Cardiac fibroblast (primary cell): Measurements from ENCODE around the gene SEC24B.
A peak's percentile ranks its signal among the peaks of the same experiment; 100 is the strongest.
"Not testable (repeated sequence)": the region's sequence is repeated elsewhere in the genome, so short reads cannot be mapped to it uniquely, and the experiment has no call there.

Experiments used
- DNase-seq, 2 donors: peaks; one replicate each; pipeline versions ENCODE4 v3.0.0 to v3.0.0-alpha.2; 2010; ENCODE audit warnings: low read depth in 2 of 2
- H3K4me3 ChIP-seq, 2 donors: replicated peaks in 1 of 2; 1 replicate in 1 of 2; 2 replicates in 1 of 2; pipeline ENCODE4 v1.5.1; 2011; ENCODE audit warnings: low read depth in 2 of 2, low read length in 2 of 2, mild to moderate bottlenecking in 2 of 2, moderate library complexity in 1 of 2
- TF ChIP-seq, protein P1 (sequence below): IDR thresholded peaks from one replicate; pipeline ENCODE4 v1.5.1; 2011; ENCODE audit warnings: low read depth, mild to moderate bottlenecking, low read length, inconsistent platforms

Gene SEC24B

DNA sequence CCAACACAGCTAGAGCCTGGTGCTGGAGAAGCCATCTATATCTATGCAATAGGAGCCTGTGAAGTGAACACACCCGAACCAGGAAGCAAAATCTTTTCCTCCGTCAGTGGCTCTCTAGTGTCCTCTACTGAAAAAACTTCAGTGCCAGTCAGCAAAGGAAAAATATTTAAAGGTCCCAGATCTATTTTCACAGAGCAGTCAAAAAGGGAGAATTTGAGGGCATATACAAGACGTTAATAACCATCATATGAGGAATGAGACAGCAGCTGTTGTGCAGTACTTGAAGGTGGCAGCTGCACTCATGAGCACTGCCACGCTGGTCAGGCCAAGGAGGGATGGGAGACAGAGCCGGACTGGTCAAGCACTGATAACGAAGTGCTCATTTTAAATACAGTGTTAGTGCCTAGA is 140.8 kb downstream of the SEC24B start:
- TF ChIP-seq, protein P1, sequence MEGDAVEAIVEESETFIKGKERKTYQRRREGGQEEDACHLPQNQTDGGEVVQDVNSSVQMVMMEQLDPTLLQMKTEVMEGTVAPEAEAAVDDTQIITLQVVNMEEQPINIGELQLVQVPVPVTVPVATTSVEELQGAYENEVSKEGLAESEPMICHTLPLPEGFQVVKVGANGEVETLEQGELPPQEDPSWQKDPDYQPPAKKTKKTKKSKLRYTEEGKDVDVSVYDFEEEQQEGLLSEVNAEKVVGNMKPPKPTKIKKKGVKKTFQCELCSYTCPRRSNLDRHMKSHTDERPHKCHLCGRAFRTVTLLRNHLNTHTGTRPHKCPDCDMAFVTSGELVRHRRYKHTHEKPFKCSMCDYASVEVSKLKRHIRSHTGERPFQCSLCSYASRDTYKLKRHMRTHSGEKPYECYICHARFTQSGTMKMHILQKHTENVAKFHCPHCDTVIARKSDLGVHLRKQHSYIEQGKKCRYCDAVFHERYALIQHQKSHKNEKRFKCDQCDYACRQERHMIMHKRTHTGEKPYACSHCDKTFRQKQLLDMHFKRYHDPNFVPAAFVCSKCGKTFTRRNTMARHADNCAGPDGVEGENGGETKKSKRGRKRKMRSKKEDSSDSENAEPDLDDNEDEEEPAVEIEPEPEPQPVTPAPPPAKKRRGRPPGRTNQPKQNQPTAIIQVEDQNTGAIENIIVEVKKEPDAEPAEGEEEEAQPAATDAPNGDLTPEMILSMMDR = peak; percentile 32
- DNase-seq = peak; percentile 39 to 59
- H3K4me3 ChIP-seq = no peak overlapping the region

DNA sequence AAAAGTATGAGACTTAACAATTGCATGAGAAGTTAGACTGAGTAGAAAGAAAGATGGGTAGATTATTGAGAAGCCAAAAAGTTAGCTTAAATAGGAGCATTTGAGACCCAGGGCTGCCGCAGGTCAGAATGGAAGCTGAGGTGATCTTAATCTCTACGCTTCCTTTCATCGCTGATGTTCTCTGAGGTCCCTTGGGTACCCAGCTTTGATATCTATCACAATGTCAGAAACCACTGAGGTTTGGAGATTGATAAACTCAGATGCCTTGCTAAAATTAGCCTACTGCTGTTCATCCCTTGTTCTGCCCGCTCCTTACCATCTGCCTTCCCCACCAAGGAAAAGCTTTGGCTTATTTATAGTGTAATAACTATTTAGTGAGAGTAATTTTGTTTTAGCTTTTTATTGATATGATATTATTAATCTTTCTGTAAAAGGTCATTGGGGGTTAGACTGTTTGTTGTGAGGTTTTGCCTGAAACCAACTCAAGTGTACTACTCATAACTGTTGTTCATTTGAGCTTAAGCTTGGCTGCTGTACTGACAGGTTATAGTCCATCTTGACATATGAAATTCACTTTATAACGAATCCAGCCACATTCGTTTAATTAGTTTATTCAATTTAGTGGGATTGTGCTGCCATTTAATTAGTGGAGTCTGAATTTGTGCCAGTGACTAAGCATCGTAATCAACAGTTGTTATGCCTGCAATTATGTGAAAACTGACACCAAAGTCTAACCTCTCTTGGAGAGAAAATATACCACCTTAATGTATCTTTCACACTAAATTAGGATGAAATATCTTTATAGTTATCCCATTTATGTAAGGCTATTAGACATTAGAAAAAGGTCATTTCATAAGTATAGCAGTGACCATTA is 141.6 kb downstream of the SEC24B start:
- H3K4me3 ChIP-seq = no peak overlapping the region
- TF ChIP-seq, protein P1 = no peak
- no peak for DNase-seq

DNA sequence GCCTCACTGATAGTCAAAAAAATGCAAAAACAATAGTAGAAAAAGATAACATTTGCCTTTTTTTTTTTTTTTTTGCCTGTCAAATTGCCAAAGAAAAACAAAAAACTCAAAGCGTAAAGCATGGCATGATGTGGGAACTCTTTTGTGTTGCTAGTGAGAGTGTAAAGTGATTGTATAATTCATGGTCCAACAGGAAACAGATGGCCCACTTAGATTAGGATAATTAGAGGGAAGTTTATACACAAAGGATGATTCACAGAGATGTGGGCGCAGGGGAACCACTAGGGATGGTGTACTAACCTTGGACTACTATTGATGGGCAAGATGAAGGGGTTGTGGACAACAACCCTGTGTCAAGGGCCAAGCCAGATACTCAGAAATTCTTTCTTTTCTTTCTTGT is 142.8 kb downstream of the SEC24B start:
- TF ChIP-seq, protein P1 = no peak
- H3K4me3 ChIP-seq = no peak overlapping the region
- peak; percentile 27 to 54 for DNase-seq

DNA sequence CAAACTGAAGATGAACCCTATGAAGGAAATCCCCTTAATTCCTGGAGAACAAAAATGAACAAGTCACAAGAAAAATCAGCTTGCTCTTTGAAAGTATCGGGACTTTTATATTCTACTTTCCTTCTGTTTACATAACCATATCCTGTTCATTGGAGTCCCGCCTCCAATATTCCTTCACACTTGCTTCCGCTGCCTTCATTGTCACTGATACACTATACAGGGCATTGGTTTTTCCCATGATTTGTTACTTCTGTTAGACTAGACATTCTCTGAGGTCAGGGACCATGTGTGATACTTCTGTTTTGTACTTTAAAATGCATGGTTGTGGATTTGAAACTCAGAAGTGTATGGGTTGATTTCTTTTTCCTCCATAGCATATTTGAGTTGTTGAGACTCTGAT is 145.2 kb downstream of the SEC24B start:
- TF ChIP-seq, protein P1 = no peak
- H3K4me3 ChIP-seq = no peak overlapping the region
- no peak for DNase-seq

DNA sequence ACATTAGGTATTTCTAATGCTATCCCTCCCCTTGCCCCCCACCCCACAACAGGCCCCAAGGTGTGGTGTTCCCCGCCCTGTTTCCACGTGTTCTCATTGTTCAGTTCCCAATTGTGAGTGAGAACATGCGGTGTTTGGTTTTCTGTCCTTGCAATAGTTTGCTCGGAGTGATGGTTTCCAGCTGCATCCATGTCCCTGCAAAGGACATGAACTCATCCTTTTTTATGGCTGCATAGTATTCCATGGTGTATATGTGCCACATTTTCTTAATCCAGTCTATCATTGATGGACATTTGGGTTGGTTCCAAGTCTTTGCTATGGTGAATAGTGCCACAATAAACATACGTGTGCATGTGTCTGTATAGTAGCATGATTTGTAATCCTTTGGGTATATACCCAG is 146.4 kb downstream of the SEC24B start:
- H3K4me3 ChIP-seq, DNase-seq: not testable (repeated sequence)

DNA sequence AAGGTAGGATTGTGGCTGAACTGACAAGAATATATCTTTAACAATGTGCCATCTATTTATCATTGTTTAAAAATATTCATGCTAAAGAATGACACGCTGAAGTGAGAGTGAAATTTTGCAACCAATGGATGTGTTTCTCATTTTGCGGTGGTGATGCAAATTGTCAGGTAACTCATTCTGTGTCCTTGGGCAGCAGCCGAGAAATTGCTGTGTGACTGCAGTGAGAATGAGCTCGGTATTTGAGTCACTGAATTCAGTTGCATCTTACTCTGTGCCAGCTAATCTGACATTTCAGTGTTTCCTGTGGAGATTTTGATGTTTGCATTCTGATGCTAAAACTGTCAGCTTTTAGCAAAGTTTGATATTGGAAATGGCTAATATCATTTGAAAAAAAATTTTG is 154.6 kb downstream of the SEC24B start:
- DNase-seq = peak in 1 of 2 donors; percentile 16
- no peak overlapping the region for H3K4me3 ChIP-seq
- TF ChIP-seq, protein P1 = no peak

DNA sequence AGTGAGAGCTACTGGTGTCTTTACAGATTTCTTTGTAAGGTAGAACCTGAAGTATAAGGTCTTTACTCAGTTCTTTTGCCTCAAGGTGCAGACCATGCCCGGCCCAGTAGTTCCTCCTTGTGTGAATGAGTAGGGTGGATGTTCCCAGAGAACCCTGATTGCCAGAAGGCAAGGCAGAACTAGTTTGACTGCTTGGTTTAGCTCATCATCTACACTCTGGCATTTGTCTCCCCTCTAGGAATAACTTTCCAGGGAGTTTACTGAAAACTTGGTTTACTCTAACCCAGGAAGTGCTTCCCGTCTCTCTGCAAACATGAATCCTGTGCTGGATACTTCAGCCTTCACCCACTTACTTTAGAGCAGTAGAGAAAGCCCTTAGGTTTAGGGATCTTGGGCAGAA is 155.5 kb downstream of the SEC24B start:
- DNase-seq = no peak
- no peak overlapping the region for H3K4me3 ChIP-seq
- TF ChIP-seq, protein P1 = no peak
